Uterus (tissue), 4 donors: ENCODE measurements around the gene XYLT1. TPM values are rescaled to one million over a fixed set of nuclear protein-coding genes. Genes with fewer than 3 reads are reported as not detected.
A peak's percentile ranks its signal among the peaks of the same experiment; 100 is the strongest.

Experiments
- DNase-seq, 2 donors: peaks; one replicate each; pipeline ENCODE4 v3.0.0-alpha.2; 2019 to 2020
- H3K27ac ChIP-seq, 2 donors: fragments of 200-600 bp; sonication (generic); 1 replicate in 1 of 2; 2 replicates in 1 of 2; pipeline ENCODE4 v1.5.1; 2016 to 2018
- H3K27me3 ChIP-seq, 2 donors: fragments of 200-600 bp; sonication (generic); one replicate each; pipeline ENCODE4 v1.5.1; 2018 to 2019; ENCODE audit warnings: control low read depth in 1 of 2
- H3K36me3 ChIP-seq, 2 donors: fragments of 200-600 bp; sonication (generic); one replicate each; pipeline ENCODE4 v1.5.1; 2019; ENCODE audit warnings: control low read depth in 1 of 2
- H3K4me1 ChIP-seq, 2 donors: fragments of 200-600 bp; sonication (generic); one replicate each; pipeline ENCODE4 v1.5.1; 2018 to 2019; ENCODE audit warnings: control low read depth in 1 of 2
- H3K4me3 ChIP-seq, 2 donors: fragments of 200-600 bp; sonication (generic); 1 replicate in 1 of 2; 2 replicates in 1 of 2; pipeline ENCODE4 v1.5.1; 2018 to 2019; ENCODE audit warnings: mild to moderate bottlenecking in 1 of 2
- H3K9me3 ChIP-seq, 2 donors: fragments of 200-600 bp; sonication (generic); one replicate each; pipeline ENCODE4 v1.5.1; 2019; ENCODE audit warnings: control low read depth in 1 of 2
- CTCF ChIP-seq, 4 experiments: fragments of 200-600 bp in 2 of 4; fragments of 450-650 bp in 2 of 4; sonication (generic) in 2 of 4; IDR thresholded peaks; one replicate each; pipeline ENCODE4 v1.5.1; 2016 to 2019; ENCODE audit warnings: antibody characterized with exemption in 4 of 4, mild to moderate bottlenecking in 2 of 4, moderate library complexity in 1 of 4
- POLR2A ChIP-seq, 2 donors: fragments of 450-650 bp; IDR thresholded peaks; one replicate each; pipeline ENCODE4 v1.6.1; 2016; ENCODE audit warnings: antibody characterized with exemption in 2 of 2, mild to moderate bottlenecking in 1 of 2, moderate library complexity in 1 of 2
- intact Hi-C: fragments of 100-400 bp; cut with DNase I; formaldehyde crosslinking; loops from one replicate; pipeline ENCODE4 v1.15.1; 2023; ENCODE audit warnings: low total_unique reads
- total RNA-seq, 4 donors: library from RNA; depleted of rRNA in 3 of 4; stranded (reverse); fragments of >200 nt in 3 of 4; gene quantifications; one replicate each; pipeline versions ENCODE4 v1.1.0 to v1.2.4, GENCODE V29; 2014 to 2023
- donor health status: DM: yes; HTN: yes; CAD: no.

Gene XYLT1
- total RNA-seq, 4 donors from 2014 or later, result 1.5 to 42.2 (median 15.7) TPM

- H3K9me3 ChIP-seq, result no peaks in the 10 kb centered on the region
- no peaks in the 10 kb centered on the region for H3K36me3 ChIP-seq
- TF ChIP-seq POLR2A (IDR thresholded peaks at IDR 0.05), result no peak
- H3K27ac ChIP-seq, result peak overlapping the region; percentile 87 to 88
- intact Hi-C loops, result no loop called here
- H3K4me1 ChIP-seq, result peaks cover 0 to 6% of the 10 kb centered on the region in 2 donors
- H3K27me3 ChIP-seq, result no peaks in the 10 kb centered on the region
- DNase-seq, result peak; percentile 85 to 90
- no peak overlapping the region for H3K4me3 ChIP-seq
Observed at GRCh38 chr16:17313085-17313611, 157.6 kb downstream of the XYLT1 start.

GRCh38 chr16:17312094-17312710, 158.6 kb downstream of the XYLT1 start:
- no peaks in the 10 kb centered on the region for H3K9me3 ChIP-seq
- H3K27ac ChIP-seq, result peak overlapping the region; percentile 87 to 88
- H3K4me3 ChIP-seq, result no peak overlapping the region
- TF ChIP-seq CTCF (IDR thresholded peaks at IDR 0.05) (no peak), POLR2A (IDR thresholded peaks at IDR 0.05) (no peak)
- H3K27me3 ChIP-seq, result no peaks in the 10 kb centered on the region
- intact Hi-C loops, result no loop called here
- H3K36me3 ChIP-seq, result no peaks in the 10 kb centered on the region
- H3K4me1 ChIP-seq, result peaks cover 0 to 6% of the 10 kb centered on the region in 2 donors
- no peak for DNase-seq

DNA sequence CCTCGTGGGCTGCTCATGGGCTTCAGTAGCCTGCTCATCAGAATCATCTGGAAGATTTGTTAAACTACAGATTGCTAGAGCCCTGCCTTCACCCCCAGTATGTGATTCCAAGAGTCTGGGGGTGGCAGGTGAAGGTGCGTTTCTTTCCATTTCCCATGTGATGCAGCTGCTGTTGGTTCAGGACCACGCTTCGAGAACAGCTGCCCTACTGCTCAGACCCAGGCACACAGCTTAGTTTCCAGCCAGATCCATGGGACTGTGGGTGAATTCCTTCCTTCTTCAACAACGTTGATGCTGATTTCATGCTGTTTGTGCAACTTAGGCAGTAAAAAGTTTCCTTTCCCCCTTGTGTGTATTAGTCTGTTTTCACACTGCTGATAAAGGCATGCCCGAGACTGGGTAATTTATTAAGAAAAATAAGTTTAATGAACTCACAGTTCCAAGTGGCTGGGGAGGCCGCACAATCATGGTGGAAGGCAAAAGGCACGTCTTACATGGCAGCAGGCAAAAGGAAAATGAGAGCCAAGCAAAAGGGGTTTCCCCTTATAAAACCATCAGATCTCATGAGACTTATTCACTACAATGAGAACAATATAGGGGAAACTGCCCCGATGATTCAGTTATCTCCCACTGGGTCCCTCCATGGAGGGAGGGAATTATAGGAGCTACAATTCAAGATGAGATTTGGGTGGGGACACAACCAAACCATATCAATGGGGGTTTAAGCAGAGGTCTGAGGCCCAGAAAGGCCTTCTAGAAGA, 159.2 kb downstream of the XYLT1 start:
- TF ChIP-seq POLR2A (IDR thresholded peaks at IDR 0.05) (no peak), CTCF (IDR thresholded peaks at IDR 0.05) (no peak)
- H3K4me1 ChIP-seq, result peaks cover 0 to 6% of the 10 kb centered on the region in 2 donors
- DNase-seq, result no peak
- no peaks in the 10 kb centered on the region for H3K27me3 ChIP-seq
- no peak overlapping the region for H3K4me3 ChIP-seq
- no peaks in the 10 kb centered on the region for H3K36me3 ChIP-seq
- no peaks in the 10 kb centered on the region for H3K9me3 ChIP-seq
- intact Hi-C loops, result no loop called here
- peak overlapping the region; percentile 87 to 88 for H3K27ac ChIP-seq

DNA sequence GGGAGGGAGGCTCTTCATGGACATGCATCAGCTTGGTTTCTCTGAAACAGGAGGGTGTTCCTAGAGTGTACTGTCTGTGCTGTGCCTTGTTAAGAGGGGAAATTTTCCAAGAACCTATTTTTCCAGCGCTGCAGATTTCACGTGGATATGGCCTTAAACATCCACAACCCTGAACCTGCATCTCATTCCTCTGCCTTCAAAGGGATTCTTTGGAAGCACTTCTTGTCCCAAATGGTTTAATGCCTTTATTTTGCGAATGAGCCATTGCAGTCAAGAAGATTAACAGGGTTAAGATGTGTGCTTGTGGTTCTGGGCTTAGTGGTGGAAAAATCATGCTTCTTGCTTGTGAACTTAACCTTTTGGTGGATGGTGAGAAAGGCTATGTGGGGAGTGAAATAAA, 161.2 kb downstream of the XYLT1 start:
- no peaks in the 10 kb centered on the region for H3K9me3 ChIP-seq
- DNase-seq, result no peak
- TF ChIP-seq CTCF (IDR thresholded peaks at IDR 0.05) (no peak), POLR2A (IDR thresholded peaks at IDR 0.05) (no peak)
- H3K36me3 ChIP-seq, result no peaks in the 10 kb centered on the region
- intact Hi-C loops, result no loop called here
- H3K27me3 ChIP-seq, result no peaks in the 10 kb centered on the region
- H3K4me3 ChIP-seq, result no peak overlapping the region
- peak overlapping the region; percentile 31 to 88 for H3K27ac ChIP-seq
- H3K4me1 ChIP-seq, result peaks cover 0 to 8% of the 10 kb centered on the region in 2 donors

- peaks cover 0 to 5% of the 10 kb centered on the region in 2 donors for H3K4me1 ChIP-seq
- intact Hi-C loops, result no loop called here
- DNase-seq, result no peak
- no peaks in the 10 kb centered on the region for H3K9me3 ChIP-seq
- no peak for TF ChIP-seq CTCF (IDR thresholded peaks at IDR 0.05)
- TF ChIP-seq POLR2A (IDR thresholded peaks at IDR 0.05), result no peak
- no peak overlapping the region for H3K27ac ChIP-seq
- H3K4me3 ChIP-seq, result no peak overlapping the region
- no peaks in the 10 kb centered on the region for H3K36me3 ChIP-seq
- H3K27me3 ChIP-seq, result no peaks in the 10 kb centered on the region
Observed at GRCh38 chr16:17308186-17308585, 162.6 kb downstream of the XYLT1 start.
